ENCODE measurements around the gene MMEL1.

MMEL1 gene

DNA sequence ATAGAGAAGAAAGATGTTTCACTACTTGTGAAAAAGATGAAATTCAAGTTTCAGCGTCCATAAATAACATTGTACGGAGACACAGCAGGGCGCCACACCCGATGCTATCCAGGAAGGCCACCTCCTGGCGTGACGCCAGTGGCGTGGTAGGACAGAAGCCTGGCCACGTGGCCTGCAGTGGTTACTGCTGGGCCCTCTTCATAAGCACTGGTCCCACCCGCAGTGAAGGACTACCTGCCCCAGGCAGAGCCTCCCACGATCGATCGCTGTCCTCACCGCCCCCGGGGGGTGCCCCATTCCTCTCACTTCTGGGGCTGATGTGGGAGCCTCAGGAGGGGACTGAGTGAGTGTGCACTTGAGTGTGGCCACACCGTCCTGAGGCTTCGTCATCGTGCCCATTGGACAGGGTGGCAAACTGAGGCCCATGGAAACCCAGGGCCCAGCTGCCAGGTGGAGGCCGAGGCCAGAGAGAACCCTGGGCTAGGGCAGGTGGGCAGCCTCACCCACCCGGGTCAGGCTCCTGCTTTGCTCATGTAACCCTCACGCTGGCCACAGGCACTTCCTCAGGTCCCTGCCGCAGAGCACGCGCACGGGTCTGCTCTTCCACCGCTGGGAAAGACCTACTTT, 91.1 kb downstream of the MMEL1 start:
- DNase-seq, result no peak

DNA sequence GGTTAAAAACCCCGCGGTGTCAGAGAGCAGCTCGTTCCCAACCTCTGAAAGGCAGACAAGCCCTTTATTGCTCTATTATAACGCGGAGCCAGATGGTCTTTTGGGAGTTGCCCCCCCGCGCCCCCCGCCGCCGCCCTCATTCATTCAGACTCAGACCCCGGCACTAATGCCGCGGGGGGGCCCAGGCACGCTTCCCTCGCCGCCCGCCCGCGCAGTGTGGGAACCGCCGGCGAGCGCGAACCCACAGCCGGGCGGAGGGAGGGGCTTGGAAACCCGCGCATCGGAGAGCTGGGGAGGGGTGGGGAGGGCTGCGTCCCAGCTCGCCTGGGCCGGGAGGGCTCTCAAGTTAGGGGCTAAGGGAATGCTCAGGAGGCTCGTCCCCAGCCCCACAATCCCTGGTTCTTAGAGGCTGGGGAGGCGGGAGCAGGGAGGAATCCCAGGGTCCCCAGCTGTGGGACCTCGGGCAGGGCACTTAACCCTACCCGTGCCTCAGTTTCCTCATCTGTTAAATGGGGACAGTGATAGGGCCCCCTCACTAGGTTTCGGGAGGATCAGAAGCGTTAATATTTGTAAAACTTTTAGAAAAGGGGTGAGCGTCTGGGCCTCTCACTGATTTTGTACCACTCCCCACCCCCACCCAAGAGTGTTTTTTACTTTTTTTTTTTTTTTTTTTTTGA, 91.9 kb downstream of the MMEL1 start:
- DNase-seq, result no peak
